ENCODE measurements around the gene FBXO30.

The FBXO30 gene, protein sequence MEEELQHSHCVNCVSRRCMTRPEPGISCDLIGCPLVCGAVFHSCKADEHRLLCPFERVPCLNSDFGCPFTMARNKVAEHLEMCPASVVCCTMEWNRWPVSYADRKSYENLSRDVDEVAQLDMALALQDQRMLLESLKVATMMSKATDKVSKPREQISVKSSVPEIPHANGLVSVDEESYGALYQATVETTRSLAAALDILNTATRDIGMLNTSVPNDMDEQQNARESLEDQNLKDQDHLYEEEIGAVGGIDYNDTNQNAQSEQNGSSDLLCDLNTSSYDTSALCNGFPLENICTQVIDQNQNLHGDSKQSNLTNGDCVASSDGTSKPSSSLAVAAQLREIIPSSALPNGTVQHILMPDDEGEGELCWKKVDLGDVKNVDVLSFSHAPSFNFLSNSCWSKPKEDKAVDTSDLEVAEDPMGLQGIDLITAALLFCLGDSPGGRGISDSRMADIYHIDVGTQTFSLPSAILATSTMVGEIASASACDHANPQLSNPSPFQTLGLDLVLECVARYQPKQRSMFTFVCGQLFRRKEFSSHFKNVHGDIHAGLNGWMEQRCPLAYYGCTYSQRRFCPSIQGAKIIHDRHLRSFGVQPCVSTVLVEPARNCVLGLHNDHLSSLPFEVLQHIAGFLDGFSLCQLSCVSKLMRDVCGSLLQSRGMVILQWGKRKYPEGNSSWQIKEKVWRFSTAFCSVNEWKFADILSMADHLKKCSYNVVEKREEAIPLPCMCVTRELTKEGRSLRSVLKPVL

GRCh38 chr6:145814501-145815308 is at the start of gene FBXO30:
FBXO30 (minus strand) TSS chr6:145814795; CDS start chr6:145806405, 8,390 bp downstream.
- no peak for TF ChIP-seq Cebpa-rat (IDR thresholded peaks at IDR 0.05)
- Histone ChIP-seq H3K9ac (peak within 1 kb of the TSS; percentile 91 to 100 (median 99)), H4K20me1 (peaks cover 5 to 41% (median 33%) of the 10 kb centered on the region in 11 experiments; a peak in 18 of 22 replicates), H3K4me3 (peak within 1 kb of the TSS; percentile 72 to 99 (median 90)), H3K4me2 (peak within 1 kb of the TSS; percentile 82 to 93 (median 90)), H3K27ac (peak within 1 kb of the TSS; percentile 93 to 100 (median 97)), H3K27me3 (no peaks in the 10 kb centered on the region), H3K36me3 (peaks cover 0 to 4% (median 0%) of the 10 kb centered on the region in 11 experiments; a peak in 3 of 22 replicates), H3K4me1 (peaks cover 7 to 42% (median 32%) of the 10 kb centered on the region in 10 experiments; a peak in 18 of 20 replicates), H3K9me3 (replicated peaks in 1 of 11) (peaks cover 0 to 11% (median 0%) of the 10 kb centered on the region in 11 experiments; a peak in 5 of 22 replicates)

DNA sequence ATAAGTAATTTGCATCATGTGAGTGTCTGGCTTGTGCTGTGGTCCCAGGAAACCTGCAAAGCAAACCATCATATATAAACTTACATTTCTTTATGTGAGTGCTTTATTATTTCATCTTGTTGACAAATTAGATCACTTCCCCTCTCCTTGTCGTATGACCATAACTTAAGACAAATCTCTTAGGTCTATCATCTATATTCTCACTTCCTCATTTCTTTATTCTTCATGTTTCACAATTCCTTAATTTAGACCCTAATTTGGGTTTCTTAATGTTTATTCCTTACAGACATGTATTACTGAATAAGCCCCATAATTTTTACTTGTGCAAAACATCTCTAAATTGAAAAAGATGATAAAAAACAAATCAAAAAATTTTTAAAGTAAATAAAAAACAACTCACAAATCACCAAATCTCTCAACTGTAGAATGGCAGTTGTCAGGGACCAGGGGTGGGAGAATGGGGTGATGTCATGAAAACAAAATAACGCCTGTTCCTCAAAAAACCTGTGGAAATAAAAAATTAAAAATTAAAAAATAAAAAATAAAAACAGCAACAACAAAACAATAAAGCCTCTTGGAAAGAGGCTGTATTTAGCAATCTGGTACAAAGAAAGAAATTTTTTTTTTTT is 49.5 kb upstream of the FBXO30 start:
- peaks cover 0 to 11% (median 7%) of the 10 kb centered on the region in 11 experiments; a peak in 6 of 22 replicates for H3K36me3 ChIP-seq
- H3K27me3 ChIP-seq, result no peaks in the 10 kb centered on the region
- H3K9ac ChIP-seq, result peak overlapping the region in 7 of 11 experiments; percentile 14 to 65 (median 46); a peak in 10 of 22 replicates
- TF ChIP-seq Cebpa-rat (IDR thresholded peaks at IDR 0.05), result no peak
- peak overlapping the region; percentile 22 to 76 (median 62); a peak in 18 of 22 replicates for H3K4me2 ChIP-seq
- peaks cover 35 to 51% (median 44%) of the 10 kb centered on the region in 10 experiments for H3K4me1 ChIP-seq
- H3K4me3 ChIP-seq, result no peak overlapping the region
- H4K20me1 ChIP-seq, result no peaks in the 10 kb centered on the region
- peak overlapping the region; percentile 4 to 82 (median 73); a peak in 21 of 22 replicates for H3K27ac ChIP-seq
- peaks cover 9 to 20% (median 14%) of the 10 kb centered on the region in 11 experiments; a peak in 21 of 22 replicates for H3K9me3 ChIP-seq (replicated peaks in 1 of 11)

- Histone ChIP-seq H3K4me2 (peak overlapping the region; percentile 22 to 76 (median 62); a peak in 20 of 22 replicates), H3K9ac (peak overlapping the region in 7 of 11 experiments; percentile 14 to 65 (median 46); a peak in 10 of 22 replicates), H3K36me3 (peaks cover 0 to 11% (median 7%) of the 10 kb centered on the region in 11 experiments; a peak in 6 of 22 replicates), H3K4me3 (no peak overlapping the region; a peak in 1 of 20 replicates), H3K9me3 (replicated peaks in 1 of 11) (peaks cover 9 to 20% (median 14%) of the 10 kb centered on the region in 11 experiments; a peak in 21 of 22 replicates), H4K20me1 (no peaks in the 10 kb centered on the region), H3K27ac (peak overlapping the region; percentile 4 to 82 (median 73); a peak in 21 of 22 replicates), H3K4me1 (peaks cover 35 to 51% (median 44%) of the 10 kb centered on the region in 10 experiments), H3K27me3 (no peaks in the 10 kb centered on the region)
- TF ChIP-seq Cebpa-rat (IDR thresholded peaks at IDR 0.05), result no peak
Measured at GRCh38 chr6:145863366-145863765, 48.8 kb upstream of the FBXO30 start.

- no peaks in the 10 kb centered on the region for H3K27me3 ChIP-seq
- peaks cover 0 to 11% (median 7%) of the 10 kb centered on the region in 11 experiments; a peak in 6 of 22 replicates for H3K36me3 ChIP-seq
- TF ChIP-seq Cebpa-rat (IDR thresholded peaks at IDR 0.05), result no peak
Measured at GRCh38 chr6:145860562-145860961, 46.0 kb upstream of the FBXO30 start.

GRCh38 chr6:145850671-145851070 is 36.1 kb upstream of the FBXO30 start:
- no peak for TF ChIP-seq Cebpa-rat (IDR thresholded peaks at IDR 0.05)
- H4K20me1 ChIP-seq, result no peaks in the 10 kb centered on the region
- H3K4me1 ChIP-seq, result peaks cover 0 to 9% (median 0%) of the 10 kb centered on the region in 10 experiments; a peak in 6 of 20 replicates
- H3K27me3 ChIP-seq, result no peaks in the 10 kb centered on the region
- no peaks in the 10 kb centered on the region for H3K36me3 ChIP-seq
- no peak overlapping the region for H3K9ac ChIP-seq
- H3K9me3 ChIP-seq (replicated peaks in 1 of 11), result no peaks in the 10 kb centered on the region
- no peak overlapping the region for H3K27ac ChIP-seq
- no peak overlapping the region for H3K4me2 ChIP-seq
- no peak overlapping the region for H3K4me3 ChIP-seq

More at GRCh38 chr6:145860562-145860961, 46.0 kb upstream of the FBXO30 start:
- no peak overlapping the region for H3K4me3 ChIP-seq
- peaks cover 9 to 20% (median 14%) of the 10 kb centered on the region in 11 experiments; a peak in 21 of 22 replicates for H3K9me3 ChIP-seq (replicated peaks in 1 of 11)
- no peaks in the 10 kb centered on the region for H4K20me1 ChIP-seq
- no peak overlapping the region for H3K27ac ChIP-seq
- H3K4me1 ChIP-seq, result peaks cover 18 to 33% (median 26%) of the 10 kb centered on the region in 10 experiments
- no peak overlapping the region for H3K4me2 ChIP-seq
- H3K9ac ChIP-seq, result no peak overlapping the region

GRCh38 chr6:145848541-145848940 is 33.9 kb upstream of the FBXO30 start:
- H3K9ac ChIP-seq, result no peak overlapping the region
- H3K4me2 ChIP-seq, result no peak overlapping the region
- H3K27ac ChIP-seq, result no peak overlapping the region
- no peaks in the 10 kb centered on the region for H3K36me3 ChIP-seq
- H4K20me1 ChIP-seq, result no peaks in the 10 kb centered on the region
- no peaks in the 10 kb centered on the region for H3K9me3 ChIP-seq (replicated peaks in 1 of 11)
- H3K27me3 ChIP-seq, result no peaks in the 10 kb centered on the region
- no peak for TF ChIP-seq Cebpa-rat (IDR thresholded peaks at IDR 0.05)
- peaks cover 0 to 9% (median 0%) of the 10 kb centered on the region in 10 experiments; a peak in 6 of 20 replicates for H3K4me1 ChIP-seq
- H3K4me3 ChIP-seq, result no peak overlapping the region

- H4K20me1 ChIP-seq, result no peaks in the 10 kb centered on the region
- H3K4me3 ChIP-seq, result no peak overlapping the region
- H3K9ac ChIP-seq, result no peak overlapping the region
- no peaks in the 10 kb centered on the region for H3K27me3 ChIP-seq
- TF ChIP-seq Cebpa-rat (IDR thresholded peaks at IDR 0.05), result no peak
- peaks cover 0 to 18% (median 3%) of the 10 kb centered on the region in 10 experiments; a peak in 7 of 20 replicates for H3K4me1 ChIP-seq
- H3K36me3 ChIP-seq, result no peaks in the 10 kb centered on the region
- no peaks in the 10 kb centered on the region for H3K9me3 ChIP-seq (replicated peaks in 1 of 11)
- no peak overlapping the region for H3K27ac ChIP-seq
- no peak overlapping the region for H3K4me2 ChIP-seq
Measured at GRCh38 chr6:145845557-145845956, 31.0 kb upstream of the FBXO30 start.

Data from BLaER1 treated with 17β-estradiol and CSF1 and Interleukin-3, amounts not matched to agents 10 nM and 100 nM (cell line).